ENCODE measurements around the gene AK5.

AK5 gene

GRCh38 chr1:77383236-77383635, 101.4 kb downstream of the AK5 start:
- TF ChIP-seq CTCF (conservative IDR thresholded peaks at IDR 0.05), result no peak
- no peak overlapping the region for H3K27ac ChIP-seq

GRCh38 chr1:77385551-77385950, 103.7 kb downstream of the AK5 start:
- no peak for TF ChIP-seq CTCF (conservative IDR thresholded peaks at IDR 0.05)
- H3K27ac ChIP-seq, result no peak overlapping the region

- no peak for TF ChIP-seq CTCF (conservative IDR thresholded peaks at IDR 0.05)
- no peak overlapping the region for H3K27ac ChIP-seq
Measured at GRCh38 chr1:77386276-77386675, 104.5 kb downstream of the AK5 start.

- TF ChIP-seq CTCF (conservative IDR thresholded peaks at IDR 0.05), result no peak
Measured at GRCh38 chr1:77387553-77387952, 105.7 kb downstream of the AK5 start.

GRCh38 chr1:77388661-77389060, 106.8 kb downstream of the AK5 start:
- H3K27ac ChIP-seq, result no peak overlapping the region
- no peak for TF ChIP-seq CTCF (conservative IDR thresholded peaks at IDR 0.05)

More at GRCh38 chr1:77387553-77387952, 105.7 kb downstream of the AK5 start:
- H3K27ac ChIP-seq, result no peak overlapping the region

- H3K27ac ChIP-seq, result no peak overlapping the region
- no peak for TF ChIP-seq CTCF (conservative IDR thresholded peaks at IDR 0.05)
Measured at GRCh38 chr1:77392486-77392885, 110.7 kb downstream of the AK5 start.

DNA sequence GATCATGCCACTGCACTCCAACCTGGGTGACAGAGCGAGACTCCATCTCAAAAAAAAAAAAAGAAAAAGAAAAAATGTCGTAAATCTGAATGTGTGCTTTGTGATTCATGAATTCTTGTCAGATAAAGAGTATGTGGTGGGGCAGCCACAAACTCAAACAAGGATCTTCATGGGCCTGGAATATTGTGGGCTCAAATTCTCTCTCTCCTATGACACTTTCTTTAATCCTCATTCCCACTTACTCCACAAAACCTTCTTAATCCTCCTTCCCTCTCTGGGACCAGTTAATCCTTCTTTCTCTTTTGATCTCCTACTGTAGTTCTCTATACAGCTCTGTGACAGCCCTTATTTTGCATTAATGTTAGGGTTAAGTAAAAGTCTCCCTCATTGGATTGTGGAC, 112.3 kb downstream of the AK5 start:
- H3K27ac ChIP-seq, result no peak overlapping the region
- no peak for TF ChIP-seq CTCF (conservative IDR thresholded peaks at IDR 0.05)

GRCh38 chr1:77395051-77395450, 113.2 kb downstream of the AK5 start:
- no peak overlapping the region for H3K27ac ChIP-seq
- TF ChIP-seq CTCF (conservative IDR thresholded peaks at IDR 0.05), result no peak

Measured in VCaP (cell line).